LoVo (cell line): ENCODE results near the gene ZNF146.
"Not testable (repeated sequence)": the region's sequence is repeated elsewhere in the genome, so short reads cannot be mapped to it uniquely, and the experiment has no call there.

Source experiments
- DNase-seq: peaks from one replicate; pipeline ENCODE4 v3.0.0-alpha.2; 2016; ENCODE audit warnings: low spot score

The ZNF146 gene

DNA sequence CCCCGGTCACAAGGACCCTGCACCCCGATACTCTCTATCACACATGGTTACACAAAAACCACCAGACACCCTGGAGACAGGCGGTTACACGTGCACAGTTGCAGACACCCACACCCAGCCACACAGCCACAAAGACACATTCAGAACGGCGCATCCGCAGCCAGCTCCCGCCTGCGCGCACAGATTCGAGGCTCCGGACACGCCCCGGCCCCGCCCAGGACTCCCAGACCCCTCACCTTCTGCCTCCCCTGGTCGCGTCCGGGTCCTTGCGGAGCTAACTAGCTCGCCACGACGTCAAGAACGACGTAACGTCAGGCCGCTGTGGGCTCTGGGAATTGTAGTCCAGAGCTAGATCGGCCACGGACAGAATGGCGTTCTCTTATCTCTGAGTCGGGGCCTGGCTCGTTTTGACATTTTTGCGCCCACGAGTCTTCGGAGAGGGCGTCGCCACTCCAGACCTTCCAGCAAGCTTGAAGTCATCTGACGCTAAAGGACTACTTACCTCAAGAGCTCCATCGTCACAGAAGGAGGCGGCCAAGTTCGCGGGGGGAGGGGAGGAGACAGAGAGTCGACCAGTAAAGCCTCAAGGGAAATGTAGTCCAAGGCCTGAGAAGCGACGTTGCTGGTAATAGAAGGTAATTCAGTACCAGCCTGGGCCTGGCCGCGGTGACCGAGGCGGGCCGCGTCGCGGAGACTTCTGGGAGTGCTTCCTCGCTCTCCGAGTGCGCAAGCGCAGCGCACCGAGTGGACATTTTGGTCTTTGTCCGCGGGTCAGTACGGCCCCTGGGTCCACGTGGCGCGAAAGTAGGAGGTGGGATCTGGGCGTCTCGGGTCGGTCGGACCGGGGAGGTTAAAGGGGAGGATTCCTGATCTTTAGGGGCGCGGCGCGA lies at the start of gene ZNF146, which contains the start of gene ZNF565:
ZNF146 (plus strand) TSS at position 721 of the 890 bp plus-strand sequence. CDS start 21,335 bp downstream, outside the sequence.
ZNF565 (minus strand) TSS at position 280 of the 890 bp plus-strand sequence. CDS start 12,680 bp downstream, outside the sequence.
- peak; percentile 97 for DNase-seq

DNA sequence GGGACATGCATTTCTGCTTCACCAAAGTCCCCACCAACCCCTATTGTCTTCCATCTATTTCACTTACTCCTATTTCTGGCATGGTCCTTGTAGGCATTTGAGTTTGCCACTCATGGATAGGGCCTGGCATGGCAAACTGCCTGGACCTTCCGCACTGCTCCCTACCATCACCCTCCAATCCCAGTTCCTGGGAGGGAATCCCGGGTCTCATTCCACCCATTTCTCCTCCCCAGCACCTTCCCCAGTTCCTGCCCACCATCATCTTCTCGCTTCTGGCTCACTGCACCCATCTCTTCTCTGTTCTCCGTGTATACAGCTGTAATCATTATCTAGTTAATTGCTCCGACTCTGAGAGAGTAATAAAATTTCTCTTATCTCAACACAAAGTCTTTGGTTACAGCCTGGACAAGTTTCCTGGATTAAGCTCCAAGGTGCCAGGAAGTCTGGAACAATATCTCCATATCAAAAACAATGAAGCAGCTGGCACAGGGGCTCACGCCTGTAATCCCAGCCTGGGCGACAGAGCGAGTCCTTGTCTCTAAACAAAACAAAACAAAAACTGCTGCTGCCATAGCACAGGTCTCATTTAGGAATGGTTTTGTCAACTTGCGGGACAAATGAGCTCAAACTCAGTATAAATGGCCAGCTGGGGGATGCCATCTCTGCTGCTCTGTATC lies 45.7 kb upstream of the ZNF146 start:
- DNase-seq, result peak; percentile 41

DNA sequence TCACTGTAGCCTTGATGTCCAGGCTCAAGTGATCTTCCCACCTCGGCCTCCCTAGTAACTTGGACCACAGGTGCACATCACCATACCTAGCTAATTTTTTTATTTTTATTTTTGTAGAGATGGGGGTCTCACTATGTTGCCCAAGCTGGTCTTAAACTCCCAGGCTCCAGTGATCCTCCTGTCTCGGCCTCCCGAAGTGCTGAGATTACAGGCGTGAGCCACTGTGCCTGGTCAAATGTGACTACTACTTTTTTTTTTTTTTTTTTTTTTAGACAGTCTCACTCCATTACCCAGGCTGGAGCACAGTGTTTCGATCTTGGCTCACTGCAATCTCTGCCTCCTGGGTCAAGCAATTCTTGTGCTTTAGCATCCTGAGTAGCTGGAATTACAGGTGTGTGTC lies 42.1 kb upstream of the ZNF146 start:
- no peak for DNase-seq

DNA sequence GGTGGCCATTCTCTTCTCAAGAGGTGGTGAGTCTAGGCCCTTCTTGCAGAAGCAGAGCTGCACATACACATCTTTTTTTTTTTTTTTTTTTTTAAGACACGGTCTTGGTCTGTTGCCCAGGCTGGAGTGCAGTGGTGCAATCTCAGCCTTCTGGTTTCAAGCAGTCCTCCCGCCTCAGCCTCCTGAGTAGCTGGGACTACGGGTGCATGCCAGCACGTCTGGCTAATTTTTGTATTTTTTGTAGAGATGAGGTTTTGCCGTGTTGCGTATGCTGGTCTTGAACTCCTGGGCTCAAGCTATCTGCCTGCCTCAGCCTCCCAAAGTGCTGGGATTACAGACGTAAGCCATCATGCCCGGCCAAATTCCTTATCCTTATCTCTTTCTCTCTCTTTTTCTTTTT lies 41.1 kb upstream of the ZNF146 start:
- DNase-seq, result not testable (repeated sequence)

DNA sequence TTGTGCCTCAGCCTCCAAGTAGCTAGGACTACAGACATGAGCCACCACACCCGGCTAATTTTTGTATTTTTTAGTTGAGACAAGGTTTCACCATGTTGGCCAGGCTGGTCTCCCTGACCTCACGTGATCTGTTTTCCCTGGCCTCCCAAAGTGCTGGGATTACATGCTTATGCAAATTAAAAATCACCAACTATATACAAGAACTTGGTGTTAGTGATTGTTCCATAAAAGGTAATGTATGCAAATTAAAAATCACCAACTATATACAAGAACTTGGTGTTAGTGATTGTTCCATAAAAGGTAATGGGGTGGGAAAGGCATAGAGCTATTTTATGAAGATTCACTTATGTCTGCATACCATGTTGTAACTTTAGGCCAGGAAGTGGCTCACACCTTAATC lies 35.8 kb upstream of the ZNF146 start:
- not testable (repeated sequence) for DNase-seq

DNA sequence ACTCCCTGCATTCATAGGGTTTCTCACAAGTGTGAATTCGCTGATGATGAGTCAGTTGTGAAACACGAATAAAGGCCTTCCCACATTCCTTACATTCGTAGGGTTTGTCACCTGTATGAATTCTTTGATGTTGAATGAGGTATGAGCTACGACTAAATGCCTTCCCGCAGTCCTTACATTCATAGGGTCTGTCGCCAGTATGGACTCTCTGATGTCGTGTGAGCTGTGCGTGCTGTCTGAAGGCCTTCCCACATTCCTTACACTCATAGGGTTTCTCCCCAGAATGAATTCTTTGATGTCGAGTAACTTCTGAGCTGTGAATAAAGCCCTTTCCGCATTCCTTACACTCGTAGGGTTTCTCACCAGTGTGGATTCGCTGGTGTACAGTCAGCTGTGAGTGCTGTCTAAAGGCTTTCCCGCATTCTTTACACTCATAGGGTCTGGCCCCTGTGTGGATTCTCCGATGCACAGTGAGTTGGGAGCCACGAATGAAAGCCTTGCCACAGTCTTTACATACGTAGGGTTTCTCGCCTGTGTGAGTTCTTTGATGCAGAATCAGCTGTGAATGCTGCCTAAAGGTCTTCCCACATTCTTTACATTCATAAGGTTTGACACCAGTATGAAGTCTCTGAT lies 32.2 kb upstream of the ZNF146 start:
- DNase-seq, result peak; percentile 25

DNA sequence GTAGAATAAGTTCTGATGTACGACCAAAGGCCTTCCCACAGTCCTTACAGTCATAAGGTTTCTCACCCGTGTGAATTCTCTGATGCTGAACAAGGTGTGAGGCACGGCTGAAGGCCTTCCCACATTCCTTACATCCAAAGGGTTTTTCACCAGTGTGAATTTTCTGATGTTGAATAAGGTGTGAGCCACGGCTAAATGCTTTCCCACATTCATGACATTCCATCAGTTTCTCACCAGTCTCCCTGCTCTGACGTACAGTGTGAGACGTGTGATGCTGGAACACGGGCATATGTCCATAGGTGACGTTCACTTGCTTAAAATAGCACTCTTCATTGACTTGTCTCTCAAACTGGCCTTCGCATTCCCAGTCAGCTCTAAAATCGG lies 31.7 kb upstream of the ZNF146 start:
- no peak for DNase-seq

DNA sequence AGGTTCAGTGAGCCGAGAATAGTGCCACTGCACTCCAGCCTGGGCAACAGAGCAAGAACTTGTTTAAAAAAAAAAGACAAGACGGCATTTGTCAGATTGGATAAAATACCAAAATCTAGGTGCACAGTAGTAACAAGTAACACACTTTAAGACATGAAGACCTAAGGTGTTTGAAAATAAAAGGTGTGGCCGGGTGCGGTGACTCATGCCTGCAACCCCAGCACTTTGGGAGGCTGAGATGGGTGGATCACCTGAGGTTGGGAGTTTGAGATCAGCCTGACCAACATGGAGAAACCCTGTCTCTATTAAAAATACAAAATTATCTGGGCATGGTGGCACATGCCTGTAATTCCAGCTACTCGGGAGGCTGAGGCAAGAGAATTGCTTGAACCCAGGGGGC lies 28.2 kb upstream of the ZNF146 start:
- DNase-seq, result not testable (repeated sequence)

DNA sequence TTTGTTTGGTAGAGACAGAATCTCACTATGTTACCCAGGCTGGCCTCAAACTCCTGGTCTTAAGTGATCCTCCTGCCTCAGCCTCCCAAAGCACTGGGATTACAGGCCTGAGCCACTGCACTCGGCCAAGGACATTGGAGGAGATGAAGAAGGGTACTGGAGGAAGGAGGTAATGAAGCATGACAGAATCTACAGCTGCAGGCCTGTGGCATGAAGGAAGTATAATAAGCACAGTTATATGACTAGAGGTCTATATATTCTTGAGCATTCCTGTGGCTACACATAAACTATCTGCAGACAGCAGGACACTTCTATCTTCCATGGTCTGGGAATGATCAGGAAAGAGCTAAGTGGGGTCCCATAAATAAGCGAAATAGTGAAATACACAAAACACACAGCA lies 18.7 kb upstream of the ZNF146 start:
- DNase-seq, result no peak

DNA sequence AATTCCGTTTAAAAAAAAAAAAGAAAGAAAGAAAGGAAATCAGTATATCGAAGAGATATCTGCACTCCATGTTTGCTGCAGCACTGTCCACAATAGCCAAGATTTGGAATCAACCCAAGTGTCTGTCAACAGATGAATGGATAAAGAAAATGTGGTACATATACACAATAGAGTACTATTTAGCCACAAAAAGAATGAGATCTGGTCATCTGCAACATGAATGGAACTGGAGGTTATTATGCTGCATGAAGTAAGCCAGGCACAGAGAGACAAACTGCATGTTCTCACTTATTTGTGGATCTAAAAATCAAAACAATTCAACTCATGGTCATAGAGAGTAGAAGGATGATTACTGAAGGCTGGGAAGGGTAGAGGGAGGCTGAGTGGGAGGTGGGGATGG lies 16.8 kb upstream of the ZNF146 start:
- DNase-seq, result no peak

DNA sequence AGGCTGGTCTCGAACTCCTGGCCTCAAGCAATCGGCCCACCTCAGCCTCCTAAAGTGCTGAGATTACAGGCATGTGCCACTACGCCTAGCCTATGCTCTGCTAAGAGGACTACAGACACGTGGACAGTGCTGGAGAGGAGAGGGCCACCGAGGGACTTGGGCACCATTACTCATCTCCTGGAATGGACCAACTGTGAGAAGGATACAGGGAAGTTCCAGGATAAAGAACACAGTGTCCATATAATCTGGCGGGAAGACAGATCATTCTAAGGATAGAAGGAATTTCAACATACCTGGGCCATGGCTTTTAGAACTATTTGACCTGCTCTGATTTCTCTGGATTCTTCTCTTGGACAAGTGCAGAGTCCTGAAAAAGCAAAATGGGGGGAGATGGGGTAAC lies 13.2 kb upstream of the ZNF146 start:
- DNase-seq, result no peak

DNA sequence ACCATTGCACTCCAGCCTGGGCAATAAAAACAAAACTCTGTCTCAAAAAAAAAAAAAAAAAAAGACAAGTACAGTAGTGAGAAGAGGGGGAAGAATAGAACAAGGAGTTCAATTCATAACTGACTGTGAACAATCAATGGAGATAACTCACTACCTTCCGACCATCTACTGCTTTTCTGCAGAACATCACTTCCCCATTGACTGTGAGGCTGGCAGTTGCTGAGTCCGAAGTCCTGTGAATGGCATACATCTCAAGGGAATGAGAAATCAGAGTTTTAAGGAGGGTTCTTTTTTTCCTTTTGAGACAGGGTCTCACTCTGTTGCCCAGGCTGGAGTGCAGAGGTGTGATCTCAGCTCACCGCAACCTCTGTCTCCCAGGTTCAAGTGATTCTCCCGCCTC lies 11.6 kb upstream of the ZNF146 start:
- DNase-seq, result no peak

DNA sequence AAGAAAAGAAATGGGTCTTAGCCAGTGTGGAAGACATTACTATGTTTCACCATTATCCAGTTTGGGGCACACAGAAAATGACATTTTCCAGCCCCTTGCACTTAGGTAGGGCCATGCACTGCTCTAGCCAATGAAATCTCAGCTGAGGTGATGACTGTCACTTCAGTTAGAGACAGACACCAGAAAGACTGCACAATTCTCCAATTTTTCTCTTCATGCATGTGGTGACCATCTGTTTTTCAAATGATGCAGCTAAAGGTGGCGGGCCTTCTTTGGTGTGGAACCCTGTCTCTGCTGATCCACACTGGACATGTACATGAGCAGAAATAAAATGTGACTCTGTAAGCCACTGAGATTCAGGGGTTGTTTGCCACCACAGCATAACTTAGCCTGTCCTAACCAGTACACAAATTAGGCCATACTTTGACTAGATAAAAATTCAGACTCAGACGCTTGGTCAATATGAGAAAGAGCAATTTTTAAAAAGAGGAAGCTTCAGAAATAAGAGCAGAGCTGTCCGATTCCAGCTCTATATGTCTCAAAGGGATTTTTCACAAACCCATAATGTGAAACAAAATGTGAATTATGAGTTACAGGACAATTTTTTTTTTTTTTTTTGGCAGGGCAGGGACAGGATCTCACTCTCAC lies 7.2 kb upstream of the ZNF146 start:
- DNase-seq, result no peak

DNA sequence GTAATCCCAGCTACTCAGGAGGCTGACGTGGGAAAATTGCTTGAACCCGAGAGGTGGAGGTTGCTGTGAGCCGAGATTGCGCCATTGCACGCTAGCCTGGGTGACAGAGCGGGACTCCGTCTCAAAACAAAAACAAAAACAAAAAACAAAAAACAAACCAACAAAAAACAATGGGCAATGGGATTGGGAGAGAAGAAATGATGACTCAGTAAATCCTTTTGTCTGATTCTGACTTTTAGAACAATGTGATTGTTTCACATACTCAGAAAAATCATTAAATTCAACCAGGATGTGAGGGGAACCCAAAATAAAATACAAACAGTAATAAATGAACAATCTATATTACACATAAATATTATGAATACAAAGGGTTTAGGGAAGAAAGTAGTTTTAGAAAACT lies 5.5 kb upstream of the ZNF146 start:
- DNase-seq, result no peak

DNA sequence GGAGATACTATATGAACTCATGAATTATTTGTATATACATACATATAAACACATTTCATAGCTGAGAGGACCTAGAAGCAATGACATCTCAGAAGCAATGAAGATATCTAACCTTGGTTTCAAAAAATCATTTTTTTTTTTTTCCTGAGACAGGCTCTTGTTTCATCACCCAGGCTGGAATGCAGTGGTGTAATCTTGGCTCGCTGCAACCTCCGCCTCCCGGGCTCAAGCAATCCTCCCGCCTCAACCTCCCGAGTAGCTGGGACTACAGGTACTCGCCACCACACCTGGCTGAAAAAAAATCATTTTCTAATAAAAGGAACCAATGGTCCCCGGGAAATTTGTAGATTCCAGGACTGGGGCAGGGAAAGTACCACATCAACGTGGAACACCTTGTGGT lies 4.4 kb upstream of the ZNF146 start:
- DNase-seq, result no peak

DNA sequence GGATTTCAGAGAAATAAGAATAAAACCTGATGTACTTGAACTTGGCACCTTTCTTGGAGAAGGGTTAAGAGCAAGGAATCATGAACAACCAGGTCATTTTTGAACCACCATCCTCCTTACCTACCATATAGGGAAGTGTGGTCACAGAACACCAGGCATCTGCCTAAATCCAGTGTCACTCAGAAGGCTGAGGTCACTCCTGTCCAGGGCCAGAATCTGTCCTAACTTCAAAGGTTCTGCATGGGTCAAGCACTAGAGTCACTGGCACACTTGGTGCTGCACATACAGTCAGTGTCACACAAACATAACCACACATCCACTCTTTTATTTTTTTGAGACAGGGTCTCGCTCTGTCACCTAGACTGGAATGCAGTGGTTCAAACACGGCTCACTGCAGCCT lies 2.0 kb upstream of the ZNF146 start:
- no peak for DNase-seq

DNA sequence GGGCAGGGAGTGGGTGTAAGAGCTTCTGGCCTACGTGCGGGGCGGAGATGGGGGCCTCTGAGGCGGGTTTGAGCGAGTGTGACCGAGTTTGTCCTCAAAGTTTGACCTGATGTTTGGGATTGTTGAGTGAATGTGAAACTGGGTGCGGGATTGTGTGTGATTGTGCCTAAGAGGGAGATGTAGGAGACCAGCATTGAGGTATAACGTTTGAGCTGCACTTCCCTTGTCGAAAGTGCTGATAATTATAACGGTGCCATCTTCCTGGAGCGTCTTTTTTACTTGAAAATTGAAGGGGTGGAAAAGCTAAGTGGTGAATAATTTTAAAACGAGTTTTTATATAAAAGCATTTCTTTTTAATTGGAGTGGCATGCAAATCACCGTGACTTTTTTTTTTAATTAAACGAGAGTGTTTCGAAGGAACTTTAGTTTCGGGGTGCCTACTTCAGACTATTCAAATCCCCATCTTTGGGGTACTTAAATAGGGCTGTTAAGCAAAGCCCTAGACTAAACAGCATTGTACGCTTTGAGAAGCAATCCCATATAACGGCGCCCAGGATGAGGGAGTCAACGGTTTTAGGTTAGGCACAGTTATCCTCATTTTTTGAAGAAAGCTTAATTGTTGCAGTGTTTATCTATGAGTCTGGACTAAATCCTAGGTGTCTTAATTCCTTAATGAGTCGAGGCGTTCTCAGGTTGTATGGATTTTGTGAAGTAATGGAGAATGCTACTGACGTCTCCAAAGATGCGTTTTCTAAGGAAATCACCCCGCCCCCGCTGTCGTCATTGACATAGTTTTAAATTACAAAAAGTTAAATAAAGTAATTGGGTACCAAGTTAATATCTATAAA lies 594 bp downstream of the ZNF146 start:
- no peak for DNase-seq

DNA sequence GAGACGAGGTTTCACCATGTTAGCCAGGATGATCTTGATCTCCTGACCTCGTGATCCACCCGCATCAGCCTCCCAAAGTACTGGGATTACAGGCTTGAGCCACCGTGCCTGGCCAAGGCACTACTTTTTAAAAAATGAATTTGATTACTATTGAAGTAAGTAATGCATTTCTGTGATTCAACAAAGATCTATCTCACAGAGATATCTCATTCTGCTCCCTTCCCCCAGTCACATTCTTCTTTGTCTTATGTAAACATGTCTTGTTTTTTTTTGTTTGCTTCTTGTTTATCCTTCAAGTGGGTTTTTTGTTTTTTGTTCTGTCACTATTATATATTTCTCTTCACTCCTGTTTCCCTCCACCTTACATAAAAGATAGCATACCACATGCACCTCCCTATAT lies 6.6 kb downstream of the ZNF146 start:
- DNase-seq, result no peak

DNA sequence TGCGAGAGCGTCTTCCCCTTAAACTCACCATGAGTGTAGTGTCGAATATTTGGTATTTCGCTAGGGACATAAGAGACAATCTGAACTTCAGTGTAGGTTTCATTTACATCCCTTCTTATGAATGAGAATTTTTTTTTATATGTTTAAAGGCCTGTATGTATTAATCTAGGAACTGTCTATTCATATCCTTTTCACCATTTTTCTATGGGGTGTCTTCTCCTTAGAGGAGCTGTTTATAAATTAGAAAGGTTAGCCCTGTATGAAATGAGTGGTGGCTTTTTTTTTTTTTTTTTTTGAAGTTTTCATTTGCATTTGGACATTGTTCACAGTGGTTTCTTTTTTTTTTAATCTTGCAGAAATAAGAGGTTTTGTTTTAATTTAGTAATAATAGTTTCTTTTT lies 7.6 kb downstream of the ZNF146 start:
- no peak for DNase-seq

DNA sequence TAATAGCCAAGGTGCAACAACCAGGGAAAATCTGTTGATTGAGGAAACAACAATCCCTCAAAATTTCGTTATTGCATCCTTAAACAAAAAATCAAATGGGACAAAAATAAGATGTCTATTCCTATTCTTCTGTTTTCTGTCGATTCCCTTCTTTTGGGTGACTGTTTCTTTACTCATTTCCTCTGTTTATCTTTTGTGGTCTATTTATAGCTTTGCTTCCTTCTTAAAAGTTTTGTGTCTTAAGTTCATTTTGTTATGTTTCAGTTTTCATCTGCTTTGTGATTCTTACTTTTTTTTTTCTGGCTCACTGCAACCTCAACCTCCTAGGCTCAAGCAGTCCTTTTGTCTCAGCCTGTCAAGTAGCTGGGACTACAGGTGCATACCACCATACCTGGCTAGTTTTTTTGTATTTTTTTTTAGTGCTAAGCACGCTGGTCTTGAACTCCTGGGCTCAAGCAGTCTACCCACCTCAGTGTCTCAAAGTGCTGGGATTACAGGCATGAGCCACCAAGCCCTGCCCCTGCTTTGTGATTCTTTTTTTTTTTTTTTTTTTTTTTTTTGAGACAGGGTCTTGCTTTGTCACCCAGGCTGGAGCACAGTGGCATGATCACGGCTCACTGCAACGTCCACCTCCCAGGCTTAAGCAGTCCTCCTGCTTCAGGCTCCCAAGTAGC lies 10.4 kb downstream of the ZNF146 start:
- DNase-seq, result no peak

DNA sequence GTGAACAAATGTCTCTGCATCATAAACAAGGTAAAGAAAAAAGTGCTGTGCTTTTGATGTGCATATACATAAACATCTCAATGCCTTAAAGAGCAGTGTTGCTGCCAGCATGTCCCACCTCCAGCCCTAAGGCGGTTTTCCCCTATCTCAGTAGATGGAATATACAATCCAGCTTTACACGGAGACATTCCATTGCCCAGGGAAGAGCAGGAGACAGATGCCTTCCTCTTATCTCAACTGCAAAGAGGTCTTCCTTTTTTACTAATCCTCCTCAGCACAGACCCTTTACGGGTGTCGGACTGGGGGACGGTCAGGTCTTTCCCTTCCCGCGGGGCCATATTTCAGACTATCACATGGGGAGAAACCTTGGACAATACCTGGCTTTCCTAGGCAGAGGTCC lies 18.7 kb downstream of the ZNF146 start:
- DNase-seq, result not testable (repeated sequence)
